ENCODE results near the gene PTCD3. TPM values are rescaled to one million over a fixed set of nuclear protein-coding genes. Genes with fewer than 3 reads are reported as not detected.
A peak's percentile ranks its signal among the peaks of the same experiment; 100 is the strongest.

PTCD3 gene
- total and polyA plus RNA-seq, 2 donors (not counting 1 experiment from before 2014, with no cell fraction given) = 58.6 to 66.9 TPM

DNA sequence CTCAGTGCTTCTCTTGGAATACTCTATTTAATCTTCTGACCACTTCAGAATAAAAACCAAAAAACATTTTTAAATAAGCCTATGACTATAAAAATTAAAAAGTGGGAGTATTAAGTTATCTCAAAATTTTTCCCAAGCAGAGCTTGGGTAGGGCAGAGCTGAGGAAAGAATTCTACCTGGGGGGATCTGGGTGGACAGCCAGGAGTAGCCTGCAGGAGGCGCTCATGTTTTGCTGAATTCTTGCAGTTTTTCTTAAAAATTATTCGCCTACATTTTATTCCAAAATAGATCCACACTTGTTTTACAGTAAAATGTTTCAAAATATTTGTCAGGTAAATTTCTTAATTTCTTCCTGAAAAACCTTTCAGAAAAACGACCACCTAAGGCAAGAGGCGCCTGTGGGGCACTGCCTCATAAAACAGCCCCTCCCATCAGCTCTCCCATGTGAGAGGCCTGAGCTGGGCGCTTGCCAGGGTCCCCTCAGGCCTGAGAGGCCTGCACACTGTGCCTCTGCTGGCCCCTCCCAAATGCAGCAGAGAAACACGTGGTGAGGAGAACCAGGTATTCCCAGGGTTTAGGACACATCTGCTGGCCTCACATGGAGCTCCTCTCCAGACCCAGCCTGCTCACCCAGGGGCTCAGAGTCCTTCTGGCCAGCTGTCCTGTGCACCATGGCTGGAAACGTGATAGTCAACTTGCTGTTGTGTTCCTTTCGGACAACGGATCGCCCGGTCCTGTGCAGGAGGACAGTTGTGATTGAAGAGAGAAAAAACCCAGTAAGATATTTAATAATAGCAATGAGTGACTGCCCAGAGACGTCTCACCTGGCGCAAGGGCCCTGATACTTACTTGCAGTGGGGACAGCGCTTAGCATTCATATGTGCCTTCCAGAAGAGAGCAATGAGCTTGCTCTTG lies 17.8 kb upstream of the PTCD3 start:
- no peak overlapping the region for H3K4me2 ChIP-seq (ENCODE audit: extremely low read depth, insufficient read depth, low read length)
- no peak overlapping the region for H3K4me3 ChIP-seq (replicated peaks in 1 of 4; ENCODE audit: control extremely low read depth in 1 of 4, insufficient read depth in 1 of 4, low read depth in 3 of 4, low read length in 4 of 4)
- DNase-seq (ENCODE audit: low read depth in 2 of 2) = no peak
- H3K36me3 ChIP-seq (ENCODE audit: control insufficient read depth, insufficient read depth, low read length) = peaks cover 9% of the 10 kb centered on the region
- H3K27ac ChIP-seq (ENCODE audit: insufficient read depth, low read length) = no peak overlapping the region
- no peaks in the 10 kb centered on the region for H4K20me1 ChIP-seq (ENCODE audit: control insufficient read depth, extremely low read depth, insufficient read depth, low read length)
- TF ChIP-seq, protein P1, sequence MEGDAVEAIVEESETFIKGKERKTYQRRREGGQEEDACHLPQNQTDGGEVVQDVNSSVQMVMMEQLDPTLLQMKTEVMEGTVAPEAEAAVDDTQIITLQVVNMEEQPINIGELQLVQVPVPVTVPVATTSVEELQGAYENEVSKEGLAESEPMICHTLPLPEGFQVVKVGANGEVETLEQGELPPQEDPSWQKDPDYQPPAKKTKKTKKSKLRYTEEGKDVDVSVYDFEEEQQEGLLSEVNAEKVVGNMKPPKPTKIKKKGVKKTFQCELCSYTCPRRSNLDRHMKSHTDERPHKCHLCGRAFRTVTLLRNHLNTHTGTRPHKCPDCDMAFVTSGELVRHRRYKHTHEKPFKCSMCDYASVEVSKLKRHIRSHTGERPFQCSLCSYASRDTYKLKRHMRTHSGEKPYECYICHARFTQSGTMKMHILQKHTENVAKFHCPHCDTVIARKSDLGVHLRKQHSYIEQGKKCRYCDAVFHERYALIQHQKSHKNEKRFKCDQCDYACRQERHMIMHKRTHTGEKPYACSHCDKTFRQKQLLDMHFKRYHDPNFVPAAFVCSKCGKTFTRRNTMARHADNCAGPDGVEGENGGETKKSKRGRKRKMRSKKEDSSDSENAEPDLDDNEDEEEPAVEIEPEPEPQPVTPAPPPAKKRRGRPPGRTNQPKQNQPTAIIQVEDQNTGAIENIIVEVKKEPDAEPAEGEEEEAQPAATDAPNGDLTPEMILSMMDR (conservative IDR thresholded peaks at IDR 0.05 in 1 of 2, IDR thresholded peaks at IDR 0.05 in 1 of 2; ENCODE audit: low read depth in 1 of 2, low read length in 2 of 2) = peak in 1 of 2 donors; percentile 40
- TF ChIP-seq EZH2 (IDR thresholded peaks at IDR 0.05; ENCODE audit: low read length, missing control alignments) = no peak
- H2AFZ ChIP-seq (ENCODE audit: low read length) = no peak overlapping the region
- no peaks in the 10 kb centered on the region for H3K79me2 ChIP-seq (ENCODE audit: control insufficient read depth, insufficient read depth, low read length)
- H3K27me3 ChIP-seq (ENCODE audit: control insufficient read depth, insufficient read depth, low read length) = no peaks in the 10 kb centered on the region
- no peaks in the 10 kb centered on the region for H3K9me3 ChIP-seq (ENCODE audit: control insufficient read depth, insufficient read depth, low read depth, low read length)
- H3K4me1 ChIP-seq (ENCODE audit: control insufficient read depth, extremely low read depth, insufficient read depth, low read length) = no peaks in the 10 kb centered on the region
- H3K9ac ChIP-seq (ENCODE audit: insufficient read depth, low read length) = no peak overlapping the region

DNA sequence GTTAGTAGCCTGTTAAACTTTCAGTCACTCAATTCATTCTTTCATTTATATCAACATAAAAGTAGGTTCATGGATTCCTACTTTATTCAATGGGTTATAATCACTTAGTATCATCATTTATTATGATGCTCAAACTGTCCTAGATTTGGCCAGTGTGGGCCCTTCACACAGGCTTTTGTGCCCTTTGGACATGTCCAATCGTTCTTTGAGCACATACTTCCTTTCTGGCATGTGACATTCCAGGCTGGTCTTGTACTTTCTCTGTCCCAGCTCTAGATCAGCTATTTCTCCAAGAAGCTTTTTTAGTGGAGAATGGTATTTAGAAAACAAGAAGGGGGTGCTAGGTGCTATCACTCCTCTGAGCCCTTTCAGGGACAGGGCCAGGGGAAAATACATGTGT lies 11.8 kb upstream of the PTCD3 start:
- Histone ChIP-seq H4K20me1 (ENCODE audit: control insufficient read depth, extremely low read depth, insufficient read depth, low read length) (no peaks in the 10 kb centered on the region), H3K9ac (ENCODE audit: insufficient read depth, low read length) (no peak overlapping the region), H3K9me3 (ENCODE audit: control insufficient read depth, insufficient read depth, low read depth, low read length) (no peaks in the 10 kb centered on the region), H3K4me1 (ENCODE audit: control insufficient read depth, extremely low read depth, insufficient read depth, low read length) (no peaks in the 10 kb centered on the region), H2AFZ (ENCODE audit: low read length) (no peak overlapping the region), H3K27me3 (ENCODE audit: control insufficient read depth, insufficient read depth, low read length) (no peaks in the 10 kb centered on the region), H3K4me3 (replicated peaks in 1 of 4; ENCODE audit: control extremely low read depth in 1 of 4, insufficient read depth in 1 of 4, low read depth in 3 of 4, low read length in 4 of 4) (no peak overlapping the region), H3K36me3 (ENCODE audit: control insufficient read depth, insufficient read depth, low read length) (peaks cover 13% of the 10 kb centered on the region), H3K4me2 (ENCODE audit: extremely low read depth, insufficient read depth, low read length) (no peak overlapping the region), H3K27ac (ENCODE audit: insufficient read depth, low read length) (no peak overlapping the region), H3K79me2 (ENCODE audit: control insufficient read depth, insufficient read depth, low read length) (peaks cover 7% of the 10 kb centered on the region)
- DNase-seq (ENCODE audit: low read depth in 2 of 2) = no peak
- TF ChIP-seq EZH2 (IDR thresholded peaks at IDR 0.05; ENCODE audit: low read length, missing control alignments) = no peak
- TF ChIP-seq, protein P1 (conservative IDR thresholded peaks at IDR 0.05 in 1 of 2, IDR thresholded peaks at IDR 0.05 in 1 of 2; ENCODE audit: low read depth in 1 of 2, low read length in 2 of 2) = no peak

DNA sequence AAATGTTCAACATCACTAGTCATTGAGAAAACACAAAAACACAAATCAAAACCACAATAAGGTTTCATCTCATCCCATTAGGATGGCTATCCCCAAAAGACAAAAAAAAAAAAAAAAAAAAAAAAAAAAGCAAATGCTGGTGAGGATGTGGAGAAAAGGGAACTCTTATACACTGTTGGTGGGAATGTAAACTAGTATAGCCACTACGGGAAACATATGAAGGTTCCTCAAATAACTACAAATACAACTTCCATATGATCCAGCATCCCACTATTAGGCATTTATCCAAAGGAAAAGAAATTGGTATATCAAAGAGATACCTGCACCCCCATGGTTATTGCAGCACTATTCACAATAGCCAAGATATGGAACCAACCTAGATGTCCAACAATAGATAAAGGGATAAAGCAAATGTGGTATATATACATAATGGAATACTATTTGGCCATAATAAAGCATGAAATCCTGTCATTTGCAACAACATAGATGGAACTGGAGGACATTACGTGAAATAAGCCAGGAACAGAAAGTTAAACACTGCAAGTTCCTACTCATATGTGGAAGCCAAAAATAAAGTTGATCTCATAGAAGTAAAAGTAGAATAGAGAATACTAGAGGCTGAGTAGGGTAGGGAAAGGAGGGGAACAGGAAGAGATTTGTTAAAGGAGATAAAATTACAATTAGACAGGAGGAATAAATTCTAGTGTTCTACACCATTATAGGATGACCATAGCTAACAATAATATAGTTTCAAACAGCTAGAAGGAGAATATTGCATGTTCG lies 8.7 kb upstream of the PTCD3 start:
- Histone ChIP-seq H3K4me3 (replicated peaks in 1 of 4; ENCODE audit: control extremely low read depth in 1 of 4, insufficient read depth in 1 of 4, low read depth in 3 of 4, low read length in 4 of 4) (no peak overlapping the region), H3K9ac (ENCODE audit: insufficient read depth, low read length) (no peak overlapping the region), H3K4me1 (ENCODE audit: control insufficient read depth, extremely low read depth, insufficient read depth, low read length) (no peaks in the 10 kb centered on the region), H3K79me2 (ENCODE audit: control insufficient read depth, insufficient read depth, low read length) (peaks cover 15% of the 10 kb centered on the region), H2AFZ (ENCODE audit: low read length) (no peak overlapping the region), H3K36me3 (ENCODE audit: control insufficient read depth, insufficient read depth, low read length) (peaks cover 9% of the 10 kb centered on the region), H3K27me3 (ENCODE audit: control insufficient read depth, insufficient read depth, low read length) (no peaks in the 10 kb centered on the region), H3K27ac (ENCODE audit: insufficient read depth, low read length) (no peak overlapping the region), H3K9me3 (ENCODE audit: control insufficient read depth, insufficient read depth, low read depth, low read length) (no peaks in the 10 kb centered on the region), H4K20me1 (ENCODE audit: control insufficient read depth, extremely low read depth, insufficient read depth, low read length) (no peaks in the 10 kb centered on the region), H3K4me2 (ENCODE audit: extremely low read depth, insufficient read depth, low read length) (no peak overlapping the region)
- DNase-seq (ENCODE audit: low read depth in 2 of 2) = no peak
- TF ChIP-seq, protein P1 (conservative IDR thresholded peaks at IDR 0.05 in 1 of 2, IDR thresholded peaks at IDR 0.05 in 1 of 2; ENCODE audit: low read depth in 1 of 2, low read length in 2 of 2) = no peak
- no peak for TF ChIP-seq EZH2 (IDR thresholded peaks at IDR 0.05; ENCODE audit: low read length, missing control alignments)
